CD4-positive, alpha-beta T cell treated with Interleukin-6 for 4 hours (primary cell): ENCODE data around the gene MMP10.
"Not testable (repeated sequence)": the region's sequence is repeated elsewhere in the genome, so short reads cannot be mapped to it uniquely, and the experiment has no call there.

Experiments
- DNase-seq: peaks from one replicate; pipeline ENCODE4 v3.0.0-alpha.2; 2020; ENCODE audit warnings: mixed read lengths

The MMP10 gene

DNA sequence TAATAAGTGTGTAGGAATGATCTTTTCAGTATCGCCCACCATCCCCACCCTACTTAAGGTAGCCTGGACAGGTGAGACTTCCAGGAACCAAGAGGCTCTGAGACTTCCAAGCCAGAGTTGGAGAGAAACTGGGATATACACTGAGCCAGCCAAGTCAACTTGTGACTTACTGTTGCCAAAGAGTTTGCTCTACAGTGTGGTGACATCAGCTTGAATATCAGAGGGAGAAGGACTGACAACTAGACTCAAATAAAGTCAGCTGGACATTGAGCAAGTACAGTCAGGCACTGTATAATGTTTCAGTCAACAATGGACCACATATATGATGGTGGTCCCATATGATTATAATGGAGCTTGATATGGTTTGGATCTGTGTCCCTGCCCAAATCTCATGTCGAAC lies 1.2 kb upstream of the MMP10 start:
- DNase-seq, result no peak

DNA sequence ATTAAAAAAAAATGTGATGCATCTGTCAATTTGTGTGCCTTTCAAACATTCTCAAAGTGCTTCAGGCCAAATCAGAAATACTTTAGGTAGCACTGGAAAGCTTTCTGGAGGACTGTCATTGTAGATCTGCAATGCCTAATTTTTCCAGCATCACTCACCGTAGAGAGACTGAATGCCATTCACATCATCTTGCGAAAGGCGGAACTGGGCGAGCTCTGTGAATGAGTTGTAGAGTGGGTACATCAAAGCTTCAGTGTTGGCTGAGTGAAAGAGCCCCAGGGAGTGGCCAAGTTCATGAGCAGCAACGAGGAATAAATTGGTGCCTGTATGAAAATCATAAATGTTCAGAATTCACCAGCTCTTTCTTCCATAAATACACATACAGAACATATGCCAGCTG lies 4.0 kb downstream of the MMP10 start:
- DNase-seq, result no peak

DNA sequence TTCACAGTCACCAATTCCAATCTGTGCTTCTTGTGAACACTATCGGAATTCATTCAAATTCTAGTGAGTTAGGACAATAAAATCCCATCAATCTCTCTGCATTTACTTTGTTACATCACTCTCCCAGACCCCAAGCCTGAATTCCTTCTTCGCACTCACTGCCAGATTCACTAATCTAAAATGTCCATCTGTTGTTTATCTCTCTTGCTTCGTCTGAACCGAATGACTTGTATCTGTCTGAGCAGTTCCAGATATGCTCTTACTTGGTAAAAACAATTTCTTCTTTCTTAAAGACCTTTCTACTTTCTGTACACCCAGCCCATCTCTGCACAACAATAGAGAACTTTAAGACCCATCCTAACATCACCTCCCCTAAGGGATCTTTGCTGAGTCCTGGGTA lies 7.0 kb downstream of the MMP10 start:
- DNase-seq, result no peak

DNA sequence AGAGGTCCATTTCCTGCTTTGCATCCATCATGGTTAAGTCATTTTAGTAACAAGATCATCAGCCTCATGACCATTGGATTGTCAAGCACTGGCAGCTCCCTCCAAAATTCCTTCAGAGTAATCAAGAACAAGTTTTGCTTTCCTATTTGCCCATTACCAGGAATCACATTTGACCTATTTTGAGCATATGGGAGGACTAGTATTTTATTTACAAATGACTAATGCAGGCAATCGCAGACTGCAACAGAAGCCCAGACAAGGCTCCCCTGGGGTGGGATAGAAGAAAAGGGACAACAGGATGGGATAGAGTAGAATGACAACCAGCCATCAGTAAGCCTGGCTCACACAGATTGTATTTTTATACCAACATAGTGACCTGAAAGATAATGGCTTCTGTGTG lies 9.1 kb downstream of the MMP10 start:
- no peak for DNase-seq

DNA sequence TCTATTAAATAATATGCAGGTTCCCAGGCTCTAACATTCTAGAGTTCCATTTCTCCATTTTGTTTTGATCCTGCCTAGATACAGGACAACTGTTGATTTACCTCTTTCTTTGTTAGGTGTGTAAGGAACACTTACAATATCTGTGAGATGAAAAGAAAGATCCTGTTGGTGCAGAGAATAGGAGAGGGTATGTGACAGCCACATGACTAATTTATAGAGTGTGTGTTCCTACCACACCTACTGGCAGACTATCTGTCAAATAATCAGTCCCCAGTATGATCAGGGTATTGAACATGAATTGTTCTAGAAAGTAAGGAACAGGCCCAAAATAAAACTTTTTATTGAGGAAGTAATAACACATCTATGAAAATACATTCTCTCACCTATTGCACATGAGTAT lies 10.2 kb downstream of the MMP10 start:
- DNase-seq, result no peak

DNA sequence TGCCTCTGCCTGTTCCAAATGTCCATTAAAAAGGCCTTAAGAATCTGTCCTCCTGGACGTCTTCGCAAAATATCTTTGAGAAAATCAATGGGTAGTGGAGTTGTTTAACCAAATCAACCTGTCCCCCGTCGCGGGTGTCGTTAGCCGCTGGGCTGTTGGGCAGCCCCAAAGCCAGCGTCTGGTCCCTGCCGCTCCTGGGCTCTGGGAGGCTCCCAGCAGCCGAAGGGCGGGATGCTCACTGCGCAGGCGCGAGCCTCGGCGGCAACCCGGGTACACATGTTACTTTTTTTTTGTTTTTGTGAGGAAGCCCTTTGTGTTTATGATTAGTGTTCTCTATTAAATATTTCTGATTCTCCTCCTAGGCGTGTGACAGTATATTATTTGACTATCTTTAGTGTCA lies 12.6 kb downstream of the MMP10 start:
- no peak for DNase-seq

DNA sequence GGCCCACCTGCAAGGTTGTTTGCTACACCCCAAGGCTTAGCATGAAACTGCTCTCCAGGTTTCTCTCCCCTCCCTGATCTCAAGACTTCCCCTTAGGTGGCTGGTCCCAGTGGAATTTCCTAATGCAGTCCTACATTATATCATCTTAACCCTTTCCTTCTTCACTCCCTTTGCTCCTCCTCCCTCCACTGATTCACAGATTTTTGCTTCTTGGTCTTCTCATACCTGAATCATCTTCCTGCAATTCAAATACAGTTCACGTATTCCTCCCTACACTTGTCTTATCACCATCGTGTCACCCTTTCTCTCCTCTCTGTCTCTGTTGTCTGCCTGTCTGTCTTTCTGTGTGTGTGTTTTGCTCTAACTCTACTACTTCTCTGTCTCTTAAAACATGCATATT lies 17.0 kb downstream of the MMP10 start:
- DNase-seq, result no peak

DNA sequence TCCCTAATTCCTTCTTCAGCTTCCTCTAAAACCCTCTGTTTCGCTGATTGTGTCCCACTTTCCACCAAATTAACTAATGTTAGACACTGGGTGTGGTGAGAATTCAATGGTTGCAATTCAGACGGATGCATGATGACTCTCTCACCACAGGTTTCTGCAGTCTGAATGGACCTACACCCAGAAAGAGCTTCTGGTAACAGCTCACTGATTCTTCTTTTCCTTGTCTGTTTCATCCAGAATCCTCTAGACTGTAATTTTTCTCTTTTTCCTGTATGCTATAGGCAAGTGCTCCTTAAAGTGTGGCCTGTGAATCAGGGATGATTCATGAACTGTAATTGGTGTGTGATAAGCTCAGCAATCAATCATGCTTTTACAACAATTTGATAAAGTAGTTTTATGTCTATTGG lies 18.1 kb downstream of the MMP10 start:
- no peak for DNase-seq

DNA sequence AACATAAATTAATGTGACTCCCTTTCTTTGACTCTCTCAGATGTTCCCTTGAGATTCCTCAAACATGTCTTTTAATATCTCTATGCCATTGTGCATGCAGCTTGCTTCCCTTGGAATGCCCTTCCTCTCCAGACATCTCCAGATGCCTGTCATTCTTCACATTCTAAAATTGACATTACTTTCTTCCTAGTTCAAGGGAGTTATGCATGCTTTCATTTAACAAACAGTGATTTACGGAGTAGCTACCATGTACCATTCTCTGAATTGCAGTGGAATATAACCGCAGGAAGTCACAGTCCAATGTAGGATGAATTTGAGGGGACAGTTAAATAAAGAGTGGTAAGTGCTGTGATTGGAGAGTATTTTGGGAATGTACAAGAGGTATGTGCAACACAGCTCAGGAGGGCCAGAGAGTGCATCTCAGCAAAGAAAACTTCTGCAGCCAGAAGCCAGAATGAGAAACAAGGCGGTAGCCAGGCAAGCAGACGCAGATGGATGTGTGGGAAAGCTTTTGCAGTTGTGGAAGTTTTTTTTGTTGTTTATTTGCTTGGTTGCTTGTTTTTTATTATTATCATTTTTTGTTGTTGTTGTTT lies 18.7 kb downstream of the MMP10 start:
- DNase-seq, result no peak

DNA sequence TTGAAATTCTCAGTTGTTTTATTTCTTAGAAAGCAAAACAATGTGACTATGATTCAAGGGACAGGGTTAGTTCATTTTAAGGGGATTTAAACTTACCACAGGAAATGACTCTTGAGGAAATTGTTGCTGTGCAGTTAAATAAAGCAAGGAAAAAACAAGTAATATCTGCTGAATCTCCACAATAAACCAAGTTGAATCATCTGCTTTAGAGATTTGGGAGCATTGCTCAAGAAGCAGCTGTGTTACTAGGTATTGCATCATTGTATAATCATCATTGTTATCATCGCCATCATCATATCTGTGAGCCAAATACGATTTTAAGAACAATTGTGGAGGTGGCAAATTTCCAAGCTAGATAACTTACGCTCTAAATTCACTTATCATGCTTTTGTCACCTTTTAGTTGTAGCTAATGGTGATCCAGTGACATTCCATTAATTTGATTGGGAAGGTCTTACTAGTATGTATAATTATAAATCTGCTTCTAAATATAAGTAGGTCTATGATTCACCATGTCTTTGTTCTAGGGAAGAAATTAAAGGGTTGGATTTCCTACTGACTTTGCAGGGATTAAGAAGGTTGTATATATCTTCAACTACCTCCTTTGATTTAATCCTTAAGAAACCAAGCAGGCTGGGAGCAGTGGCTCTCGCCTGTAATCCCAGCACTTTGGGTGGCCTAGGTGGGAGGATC lies 19.9 kb downstream of the MMP10 start:
- DNase-seq, result no peak

DNA sequence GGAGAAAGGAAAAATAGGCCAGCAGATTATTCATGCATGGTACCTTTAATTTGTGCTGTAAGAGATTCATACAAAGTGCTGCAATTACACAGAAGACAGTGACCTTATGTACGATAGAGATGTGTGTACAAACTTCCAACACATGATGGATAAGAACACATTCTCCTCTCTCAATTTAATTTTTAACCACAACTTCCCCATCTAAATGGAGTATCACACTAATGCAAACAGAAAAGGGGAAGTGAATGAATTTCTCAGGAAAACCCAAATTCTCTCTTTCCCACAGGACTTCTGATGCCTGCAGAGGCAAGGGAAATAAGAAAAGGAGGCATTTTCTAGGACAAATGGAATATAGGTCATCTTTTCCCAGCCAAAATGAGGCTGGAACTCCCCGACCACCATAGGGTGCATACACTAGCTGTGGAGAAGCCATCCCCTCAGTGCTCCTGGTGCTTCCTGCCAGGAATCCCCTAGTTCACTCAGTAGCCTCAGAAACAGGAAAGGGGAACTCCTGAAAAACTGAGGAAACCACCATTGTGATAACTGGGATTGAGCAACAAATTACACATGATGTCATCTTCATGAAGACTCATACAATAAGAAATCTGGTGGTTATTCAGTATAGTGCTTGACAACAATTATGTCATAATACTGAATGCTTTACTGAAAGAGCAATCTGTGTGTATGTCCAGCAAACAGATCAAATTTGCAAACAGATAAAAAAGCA lies 22.4 kb downstream of the MMP10 start:
- no peak for DNase-seq

DNA sequence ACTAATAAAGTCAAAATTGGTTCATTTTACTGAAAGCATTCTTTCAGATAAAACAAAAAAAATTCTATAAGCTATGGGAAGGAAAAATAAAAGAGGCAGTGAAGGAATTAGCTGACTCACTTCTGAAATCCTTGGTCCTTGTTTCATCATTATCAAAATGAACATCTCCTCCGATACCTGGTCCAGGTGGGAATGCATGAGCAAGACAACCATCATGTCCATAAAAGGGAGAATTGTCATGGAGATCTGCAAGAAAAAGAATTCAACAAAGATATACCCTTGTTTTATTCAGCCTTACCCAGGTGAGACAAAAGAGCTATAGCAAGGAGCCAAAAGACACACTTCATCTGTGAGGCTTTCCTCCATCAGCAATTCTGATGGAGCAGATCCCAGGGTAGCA lies 27.2 kb downstream of the MMP10 start:
- no peak for DNase-seq

DNA sequence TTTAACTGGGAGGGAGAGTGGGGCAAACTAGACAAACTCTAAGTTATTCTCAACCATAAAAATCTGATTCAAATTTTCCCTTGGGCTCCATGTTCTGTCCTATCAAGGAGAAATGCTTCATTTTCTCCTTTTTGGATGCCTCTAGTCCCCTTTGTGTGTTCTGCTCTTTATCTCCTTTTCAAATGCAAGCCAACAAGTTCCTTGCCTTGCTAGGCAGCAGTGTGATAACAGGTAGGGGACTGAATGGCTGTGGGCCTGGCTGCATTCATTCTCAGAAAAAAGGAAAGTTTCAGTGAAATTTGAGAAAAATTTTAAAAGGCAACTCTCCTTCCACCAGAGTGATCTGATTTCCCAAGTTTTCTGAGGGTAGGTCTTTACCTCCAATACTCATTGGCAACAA lies 28.8 kb downstream of the MMP10 start:
- DNase-seq, result no peak

DNA sequence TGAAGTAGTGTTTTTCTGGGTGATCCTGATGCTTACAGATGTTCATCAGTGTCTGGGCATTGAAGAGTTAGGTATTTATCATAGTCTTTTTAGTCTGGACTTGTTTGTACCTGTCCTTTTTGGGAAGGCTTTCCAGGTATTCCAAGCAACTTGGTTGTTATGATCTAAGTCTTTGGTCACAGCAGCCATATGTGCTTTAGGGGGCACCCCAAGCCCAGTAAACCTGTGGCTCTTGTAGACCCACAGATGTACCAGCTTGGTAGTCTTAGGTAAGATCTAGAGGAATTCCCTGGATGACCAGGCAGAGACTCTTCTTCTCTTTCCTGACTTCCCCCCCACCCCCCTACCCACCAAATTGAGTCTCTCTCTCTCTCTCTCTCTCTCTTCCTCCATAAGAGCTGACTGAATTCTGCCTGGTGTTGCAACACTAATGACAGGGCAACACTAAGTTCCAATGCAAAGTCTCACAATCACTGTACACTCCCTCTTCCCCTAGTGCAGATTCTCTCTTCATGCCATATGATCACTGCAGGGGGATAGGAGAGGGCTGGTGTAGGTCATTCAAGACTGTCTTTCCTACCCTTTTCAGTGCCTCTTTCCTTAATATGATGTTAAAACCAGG lies 31.2 kb downstream of the MMP10 start:
- no peak for DNase-seq

DNA sequence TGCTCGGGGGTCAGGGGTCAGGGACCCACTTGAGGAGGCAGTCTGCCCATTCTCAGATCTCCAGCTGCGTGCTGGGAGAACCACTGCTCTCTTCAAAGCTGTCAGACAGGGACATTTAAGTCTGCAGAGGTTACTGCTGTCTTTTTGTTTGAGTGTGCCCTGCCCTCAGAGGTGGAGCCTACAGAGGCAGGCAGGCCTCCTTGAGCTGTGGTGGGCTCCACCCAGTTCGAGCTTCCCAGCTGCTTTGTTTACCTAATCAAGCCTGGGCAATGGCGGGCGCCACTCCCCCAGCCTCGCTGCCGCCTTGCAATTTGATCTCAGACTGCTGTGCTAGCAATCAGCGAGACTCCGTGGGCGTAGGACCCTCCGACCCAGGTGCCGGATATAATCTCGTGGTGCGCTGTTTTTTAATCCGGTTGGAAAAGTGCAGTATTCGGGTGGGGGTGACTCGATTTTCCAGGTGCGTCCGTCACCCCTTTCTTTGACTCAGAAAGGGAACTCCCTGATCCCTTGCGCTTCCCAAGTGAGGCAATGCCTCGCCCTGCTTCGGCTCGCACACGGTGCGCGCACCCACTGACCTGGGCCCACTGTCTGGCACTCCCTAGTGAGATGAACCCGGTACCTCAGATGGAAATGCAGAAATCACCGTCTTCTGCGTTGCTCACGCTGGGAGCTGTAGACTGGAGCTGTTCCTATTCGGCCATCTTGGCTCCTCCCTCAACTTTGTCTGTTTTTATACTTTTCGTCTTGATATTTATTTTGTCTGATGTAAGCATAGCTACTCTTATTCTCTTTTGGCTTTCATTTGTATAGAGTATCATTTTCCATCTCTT lies 33.5 kb downstream of the MMP10 start:
- not testable (repeated sequence) for DNase-seq

DNA sequence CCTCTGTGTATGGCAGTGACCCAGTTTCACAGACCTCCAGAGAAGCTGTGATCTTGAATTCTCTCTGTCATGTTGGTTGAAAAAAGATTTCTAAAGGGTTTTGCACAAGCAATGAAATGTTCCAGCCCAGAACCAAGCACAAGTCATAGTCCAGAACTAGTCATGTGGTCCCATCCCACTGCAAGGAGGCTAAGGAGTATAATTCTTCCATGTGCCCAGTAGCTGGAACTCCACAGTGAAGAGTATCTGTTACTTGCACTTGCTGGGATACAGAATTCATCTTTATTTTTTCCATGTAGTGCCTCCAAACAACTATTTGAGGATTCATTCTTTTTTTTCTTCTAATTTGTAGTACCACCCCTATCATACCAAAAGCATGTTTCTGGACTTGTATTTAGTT lies 45.8 kb downstream of the MMP10 start:
- no peak for DNase-seq

DNA sequence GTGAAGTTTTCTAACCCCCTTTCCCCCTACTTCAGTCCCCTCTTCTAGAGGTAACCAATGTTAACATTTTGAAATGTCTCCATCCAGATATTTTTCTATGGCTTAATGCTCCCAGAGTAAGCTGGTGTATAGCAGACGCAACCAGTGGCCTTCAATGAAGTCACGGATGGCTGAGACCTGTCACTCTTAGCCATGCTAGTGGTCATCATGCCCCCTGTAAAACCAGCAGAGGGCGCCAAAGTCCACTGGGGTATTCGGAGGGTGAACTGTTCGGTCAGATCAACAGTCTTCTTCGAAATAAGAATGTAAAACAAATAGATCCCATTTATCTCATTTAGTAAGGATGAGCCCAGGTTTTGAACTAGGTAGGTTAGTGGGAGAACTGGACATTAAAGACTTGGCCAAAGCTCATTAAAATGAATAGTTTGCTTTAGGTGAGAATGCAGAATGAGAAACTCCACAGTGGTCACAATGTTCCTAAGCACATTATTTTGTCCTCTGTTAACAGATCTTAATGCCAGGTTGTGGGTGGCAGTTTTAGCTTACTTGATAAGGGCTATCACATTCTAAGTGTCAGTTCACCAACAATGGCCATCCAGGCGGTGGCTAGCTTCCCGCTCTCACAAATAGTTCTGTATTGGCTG lies 47.1 kb downstream of the MMP10 start:
- peak; percentile 13 for DNase-seq

DNA sequence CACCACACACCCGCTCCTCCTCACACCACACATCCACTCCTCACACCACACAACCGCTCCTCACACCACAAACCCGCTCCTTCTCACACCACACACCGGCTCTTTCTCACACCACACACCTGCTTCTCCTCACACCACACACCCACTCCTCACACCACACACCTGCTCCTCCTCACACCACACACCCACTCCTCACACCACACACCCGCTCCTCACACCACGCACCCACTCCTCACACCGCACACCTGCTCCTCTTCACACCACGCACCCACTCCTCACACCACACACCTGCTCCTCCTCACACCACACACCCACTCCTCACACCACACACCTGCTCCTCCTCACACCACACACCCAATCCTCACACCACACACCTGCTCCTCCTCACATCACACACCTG lies 49.5 kb downstream of the MMP10 start:
- not testable (repeated sequence) for DNase-seq

DNA sequence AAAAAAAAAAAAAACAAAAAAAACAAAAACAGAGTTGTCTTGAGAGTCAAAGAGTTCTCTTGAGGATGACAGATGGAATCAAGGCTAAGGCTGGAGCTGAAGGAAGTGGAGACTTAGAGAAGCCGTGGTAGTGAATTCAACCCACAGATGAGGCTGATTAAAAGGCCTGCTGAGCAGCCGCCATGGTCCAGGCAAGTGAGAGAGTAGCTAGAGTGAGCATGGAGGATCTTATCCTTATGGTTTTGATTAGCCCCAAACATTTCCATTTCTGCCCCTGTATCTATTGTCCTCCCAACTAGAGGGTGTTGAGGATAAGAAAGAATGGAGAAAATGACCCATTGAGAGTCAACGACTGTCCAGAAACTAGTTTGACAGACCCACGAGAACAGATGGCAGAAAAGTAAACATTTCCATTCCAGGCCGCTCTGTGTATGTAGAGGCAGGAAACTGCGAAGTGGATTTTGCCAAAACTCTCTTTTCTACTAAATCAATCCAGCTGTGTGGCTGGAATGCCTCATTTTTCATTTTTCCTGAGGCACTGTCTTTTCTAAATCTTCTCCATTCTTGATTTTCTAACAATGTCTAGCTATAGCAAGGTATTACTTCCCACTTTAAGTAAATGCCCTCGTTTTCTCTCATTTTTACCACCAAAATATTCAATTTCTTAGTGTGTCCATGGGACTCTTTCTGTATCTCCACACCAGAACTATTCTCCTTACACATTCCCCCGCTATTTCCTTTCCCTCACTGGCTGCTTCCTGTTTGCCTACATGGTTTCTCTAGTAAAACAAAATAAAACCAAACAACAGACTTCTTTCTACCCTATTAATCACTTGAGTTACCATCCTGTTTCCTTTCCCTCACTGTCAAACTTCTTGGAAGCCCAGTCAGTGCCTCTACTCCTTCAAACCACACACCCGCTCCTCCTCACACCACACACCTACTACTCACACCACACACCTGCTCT lies 50.3 kb downstream of the MMP10 start:
- no peak for DNase-seq

DNA sequence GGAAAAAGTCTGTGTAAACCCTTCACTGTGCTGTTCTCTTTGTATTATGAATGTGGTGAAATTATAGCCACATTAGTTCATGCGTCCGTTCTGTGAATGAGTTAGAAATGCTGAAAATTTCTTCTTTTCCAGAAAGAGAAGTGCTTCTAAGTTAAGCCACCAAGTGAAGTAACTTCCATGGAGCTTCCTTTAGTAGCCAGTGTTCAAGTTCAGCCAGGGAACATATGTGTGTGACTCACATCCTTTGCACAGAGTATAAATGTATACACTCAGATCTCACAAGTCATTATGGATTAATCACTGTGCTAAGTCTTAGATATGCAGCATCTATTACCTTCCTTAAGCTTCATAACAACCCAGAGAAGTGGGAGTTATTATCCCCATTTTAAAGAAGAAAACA lies 52.5 kb downstream of the MMP10 start:
- no peak for DNase-seq

DNA sequence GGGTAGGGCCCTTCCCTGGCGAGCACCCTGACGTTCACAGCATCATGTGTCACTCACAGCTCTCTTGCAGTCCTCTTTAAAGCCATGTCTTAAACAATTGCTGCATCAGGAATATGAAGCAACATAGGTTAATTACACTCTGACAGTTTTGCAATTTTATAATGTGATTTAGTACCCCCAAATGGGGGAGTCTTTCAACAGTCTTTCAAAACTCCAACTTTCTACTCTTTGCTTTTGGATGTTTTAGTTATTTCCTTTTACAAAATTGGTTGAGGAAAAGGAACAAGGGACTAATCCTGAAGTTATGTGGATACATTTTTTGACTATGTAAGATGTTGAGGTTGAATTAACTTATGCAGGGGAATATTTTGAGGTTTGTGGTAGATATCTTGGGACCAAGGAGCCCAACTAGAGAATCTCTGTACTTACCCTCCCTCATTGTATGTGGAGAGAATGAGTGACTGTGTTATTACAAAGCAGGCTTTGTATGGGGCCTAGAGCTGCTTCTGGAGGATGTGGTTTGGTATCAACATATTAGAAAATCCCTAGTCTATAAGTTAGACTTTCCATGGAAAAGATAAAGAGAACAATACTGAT lies 55.4 kb downstream of the MMP10 start, which contains the start of gene MMP8:
Gene MMP8, minus strand, starts transcription at position 51 of the 597 bp plus-strand sequence. CDS start 99 bp downstream, outside the sequence.
- DNase-seq, result no peak
